SK-N-SH treated with all-trans-retinoic acid at 6 μM for 48 hours (cell line): ENCODE results near the gene FZR1.

Experiments used
- ATAC-seq: fragments of 200-7000 bp; cut with Tn5 transposase; 3 replicates; pipeline ENCODE4 v1.9.1; 2020; ENCODE audit warnings: mild to moderate bottlenecking, moderate library complexity
- ARNTL ChIP-seq: fragments of 450-650 bp; formaldehyde crosslinking; IDR thresholded peaks from 2 replicates; pipeline ENCODE4 v1.5.0; 2020; ENCODE audit warnings: low read depth, mild to moderate bottlenecking, moderate library complexity, borderline replicate concordance
- BACH2 ChIP-seq: fragments of 250-450 bp; sonication (Bioruptor Pico); IDR thresholded peaks from 2 replicates; pipeline ENCODE4 v1.9.0; 2021; ENCODE audit warnings: mild to moderate bottlenecking, borderline replicate concordance
- CSDC2 ChIP-seq: fragments of 250-450 bp; sonication (Bioruptor Pico); IDR thresholded peaks from 2 replicates; pipeline ENCODE4 v1.5.0; 2020; ENCODE audit warnings: mild to moderate bottlenecking, moderate library complexity
- ESRRG ChIP-seq: fragments of 250-450 bp; sonication (Bioruptor Pico); IDR thresholded peaks from 2 replicates; pipeline ENCODE4 v1.6.1; 2021; ENCODE audit warnings: mild to moderate bottlenecking
- GLIS3 ChIP-seq: fragments of 250-450 bp; sonication (Bioruptor Pico); IDR thresholded peaks from 2 replicates; pipeline ENCODE4 v1.5.0; 2020; ENCODE audit warnings: mild to moderate bottlenecking, moderate library complexity
- ISL1 ChIP-seq: fragments of 250-450 bp; sonication (Bioruptor Pico); IDR thresholded peaks from 2 replicates; pipeline ENCODE4 v2.1.2; 2022; ENCODE audit warnings: mild to moderate bottlenecking, moderate library complexity
- OSR1 ChIP-seq: fragments of 250-450 bp; sonication (Bioruptor Pico); IDR thresholded peaks from 2 replicates; pipeline ENCODE4 v1.8.0; 2022; ENCODE audit warnings: moderate library complexity, mild to moderate bottlenecking, inconsistent platforms
- PPARA ChIP-seq: fragments of 250-450 bp; sonication (Bioruptor Pico); IDR thresholded peaks from 2 replicates; pipeline ENCODE4 v1.5.0; 2020; ENCODE audit warnings: mild to moderate bottlenecking, borderline replicate concordance
- RARB ChIP-seq: fragments of 250-450 bp; sonication (Bioruptor Pico); IDR thresholded peaks from 2 replicates; pipeline ENCODE4 v1.8.0; 2021; ENCODE audit warnings: mild to moderate bottlenecking, moderate library complexity
- SNAI2 ChIP-seq: fragments of 250-450 bp; sonication (Bioruptor Pico); IDR thresholded peaks from 2 replicates; pipeline ENCODE4 v1.5.0; 2020; ENCODE audit warnings: mild to moderate bottlenecking, moderate library complexity
- TCF4 ChIP-seq: fragments of 250-450 bp; sonication (Bioruptor Pico); IDR thresholded peaks from 2 replicates; pipeline ENCODE4 v1.8.0; 2021; ENCODE audit warnings: mild to moderate bottlenecking, moderate library complexity, borderline replicate concordance
- TOX ChIP-seq: fragments of 250-450 bp; sonication (Bioruptor Pico); IDR thresholded peaks from 2 replicates; pipeline ENCODE4 v1.8.0; 2021; ENCODE audit warnings: mild to moderate bottlenecking, moderate library complexity, borderline replicate concordance
- ZC3H10 ChIP-seq: fragments of 250-450 bp; sonication (Bioruptor Pico); IDR thresholded peaks from 2 replicates; pipeline ENCODE4 v1.5.1; 2021; ENCODE audit warnings: mild to moderate bottlenecking, moderate library complexity
- ZFP3 ChIP-seq: fragments of 250-450 bp; sonication (Bioruptor Pico); IDR thresholded peaks from 2 replicates; pipeline ENCODE4 v1.5.0; 2020; ENCODE audit warnings: mild to moderate bottlenecking, moderate library complexity
- ZFP30 ChIP-seq: fragments of 450-650 bp; formaldehyde crosslinking; IDR thresholded peaks from 2 replicates; pipeline ENCODE4 v1.5.0; 2022; ENCODE audit warnings: mild to moderate bottlenecking, moderate library complexity
- ZNF565 ChIP-seq: fragments of 450-650 bp; formaldehyde crosslinking; conservative IDR thresholded peaks from 2 replicates; pipeline ENCODE4 v1.5.0; 2020; ENCODE audit warnings: low read depth, mild to moderate bottlenecking, moderate library complexity
- ZNF70 ChIP-seq: fragments of 450-650 bp; formaldehyde crosslinking; IDR thresholded peaks from 2 replicates; pipeline ENCODE4 v1.5.0; 2020; ENCODE audit warnings: mild to moderate bottlenecking, moderate library complexity
- ZNF8 ChIP-seq: fragments of 450-650 bp; formaldehyde crosslinking; IDR thresholded peaks from 2 replicates; pipeline ENCODE4 v1.5.0; 2020; ENCODE audit warnings: mild to moderate bottlenecking, moderate library complexity
- TF ChIP-seq, protein P1 (sequence below): fragments of 250-450 bp; sonication (Bioruptor Pico); IDR thresholded peaks from 2 replicates; pipeline ENCODE4 v1.8.0; 2021; ENCODE audit warnings: low read depth, mild to moderate bottlenecking, moderate library complexity, borderline replicate concordance
- TF ChIP-seq, protein P2 (sequence below): fragments of 250-450 bp; sonication (Bioruptor Pico); IDR thresholded peaks from 2 replicates; pipeline ENCODE4 v1.8.0; 2020; ENCODE audit warnings: mild to moderate bottlenecking, moderate library complexity, borderline replicate concordance
- TF ChIP-seq, protein P3 (sequence below): fragments of 250-450 bp; sonication (Bioruptor Pico); IDR thresholded peaks from 2 replicates; pipeline ENCODE4 v1.5.0; 2020; ENCODE audit warnings: mild to moderate bottlenecking, moderate library complexity
- TF ChIP-seq, protein P4 (sequence below): fragments of 250-450 bp; sonication (Bioruptor Pico); IDR thresholded peaks from 2 replicates; pipeline ENCODE4 v1.5.1; 2020; ENCODE audit warnings: low read depth, mild to moderate bottlenecking, moderate library complexity
- TF ChIP-seq, protein P5 (sequence below): fragments of 250-450 bp; sonication (Bioruptor Pico); IDR thresholded peaks from 2 replicates; pipeline ENCODE4 v1.5.1; 2021; ENCODE audit warnings: mild to moderate bottlenecking, moderate library complexity

FZR1 gene

DNA sequence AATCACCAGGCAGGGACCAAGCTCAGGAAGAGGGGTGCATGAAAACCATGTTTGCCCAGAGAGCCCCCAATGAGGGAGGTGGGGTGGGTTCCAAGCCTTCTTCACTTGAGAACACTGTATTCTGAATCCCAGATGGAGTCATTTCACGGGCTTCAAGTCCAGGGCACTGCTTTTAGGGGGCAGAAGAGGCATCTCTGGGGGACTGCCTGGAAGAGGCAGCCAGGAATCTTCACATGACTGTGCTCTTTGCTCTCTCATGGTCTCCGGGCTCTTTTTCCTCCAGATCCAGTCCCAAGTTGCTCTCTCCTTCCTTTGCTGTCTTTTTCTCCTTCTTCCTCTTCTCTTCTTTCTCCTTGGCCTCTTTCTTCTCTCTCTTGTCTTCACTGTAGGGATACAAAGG is 31.5 kb upstream of the FZR1 start:
- no peak for TF ChIP-seq ZC3H10 (CRISPR knock-in tag)
- TF ChIP-seq, protein P1, sequence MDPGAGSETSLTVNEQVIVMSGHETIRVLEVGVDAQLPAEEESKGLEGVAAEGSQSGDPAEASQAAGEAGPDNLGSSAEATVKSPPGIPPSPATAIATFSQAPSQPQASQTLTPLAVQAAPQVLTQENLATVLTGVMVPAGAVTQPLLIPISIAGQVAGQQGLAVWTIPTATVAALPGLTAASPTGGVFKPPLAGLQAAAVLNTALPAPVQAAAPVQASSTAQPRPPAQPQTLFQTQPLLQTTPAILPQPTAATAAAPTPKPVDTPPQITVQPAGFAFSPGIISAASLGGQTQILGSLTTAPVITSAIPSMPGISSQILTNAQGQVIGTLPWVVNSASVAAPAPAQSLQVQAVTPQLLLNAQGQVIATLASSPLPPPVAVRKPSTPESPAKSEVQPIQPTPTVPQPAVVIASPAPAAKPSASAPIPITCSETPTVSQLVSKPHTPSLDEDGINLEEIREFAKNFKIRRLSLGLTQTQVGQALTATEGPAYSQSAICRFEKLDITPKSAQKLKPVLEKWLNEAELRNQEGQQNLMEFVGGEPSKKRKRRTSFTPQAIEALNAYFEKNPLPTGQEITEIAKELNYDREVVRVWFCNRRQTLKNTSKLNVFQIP (CRISPR knock-in tag): no peak
- no peak for TF ChIP-seq CSDC2 (CRISPR knock-in tag)
- no peak for TF ChIP-seq ZNF8 (CRISPR knock-in tag)
- ATAC-seq: no peak

DNA sequence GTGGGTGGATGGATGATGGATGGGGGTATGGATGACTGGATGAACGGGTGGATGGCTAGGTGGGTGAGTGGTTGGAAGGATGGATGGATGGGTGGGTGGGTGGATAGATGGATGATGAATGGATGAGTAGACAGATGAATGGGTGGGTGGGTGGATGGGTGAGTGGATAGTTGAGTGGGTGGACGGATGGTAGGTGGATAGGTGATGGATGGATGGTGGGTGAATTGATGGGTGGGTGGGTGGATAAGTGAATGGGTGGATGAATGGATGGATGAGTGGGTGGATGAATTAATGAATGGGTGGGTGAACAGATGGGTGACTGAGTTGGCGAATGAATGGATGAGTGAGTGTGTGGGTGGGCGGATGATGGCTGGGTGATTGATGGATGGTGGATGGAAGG is 30.7 kb upstream of the FZR1 start:
- TF ChIP-seq PPARA (CRISPR knock-in tag): no peak
- TF ChIP-seq ZNF565 (CRISPR knock-in tag): no peak
- no peak for TF ChIP-seq OSR1
- no peak for TF ChIP-seq ESRRG
- TF ChIP-seq, protein P2, sequence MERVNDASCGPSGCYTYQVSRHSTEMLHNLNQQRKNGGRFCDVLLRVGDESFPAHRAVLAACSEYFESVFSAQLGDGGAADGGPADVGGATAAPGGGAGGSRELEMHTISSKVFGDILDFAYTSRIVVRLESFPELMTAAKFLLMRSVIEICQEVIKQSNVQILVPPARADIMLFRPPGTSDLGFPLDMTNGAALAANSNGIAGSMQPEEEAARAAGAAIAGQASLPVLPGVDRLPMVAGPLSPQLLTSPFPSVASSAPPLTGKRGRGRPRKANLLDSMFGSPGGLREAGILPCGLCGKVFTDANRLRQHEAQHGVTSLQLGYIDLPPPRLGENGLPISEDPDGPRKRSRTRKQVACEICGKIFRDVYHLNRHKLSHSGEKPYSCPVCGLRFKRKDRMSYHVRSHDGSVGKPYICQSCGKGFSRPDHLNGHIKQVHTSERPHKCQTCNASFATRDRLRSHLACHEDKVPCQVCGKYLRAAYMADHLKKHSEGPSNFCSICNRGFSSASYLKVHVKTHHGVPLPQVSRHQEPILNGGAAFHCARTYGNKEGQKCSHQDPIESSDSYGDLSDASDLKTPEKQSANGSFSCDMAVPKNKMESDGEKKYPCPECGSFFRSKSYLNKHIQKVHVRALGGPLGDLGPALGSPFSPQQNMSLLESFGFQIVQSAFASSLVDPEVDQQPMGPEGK (CRISPR knock-in tag): no peak
- no peak for TF ChIP-seq ISL1
- TF ChIP-seq CSDC2 (CRISPR knock-in tag): no peak
- TF ChIP-seq ZFP30 (CRISPR knock-in tag): no peak
- ATAC-seq: no peak

DNA sequence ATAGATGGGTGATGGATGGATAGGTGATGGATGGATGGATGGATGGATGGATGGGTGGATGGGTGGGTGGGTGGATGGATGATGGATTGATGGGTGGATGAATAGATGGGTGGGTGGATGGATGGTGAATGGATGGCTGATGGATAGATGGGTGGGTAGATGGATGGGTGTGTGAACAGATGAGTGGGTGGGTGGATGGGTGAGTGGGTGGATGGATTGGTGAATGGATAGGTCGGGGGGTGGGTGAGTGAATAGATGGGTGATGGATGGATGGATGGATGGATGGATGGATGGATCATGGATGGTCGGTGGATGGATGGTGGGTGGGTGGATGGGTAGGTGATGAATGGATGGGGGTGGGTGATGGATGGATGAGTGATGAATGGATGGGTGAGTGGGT is 29.3 kb upstream of the FZR1 start:
- TF ChIP-seq ZFP30 (CRISPR knock-in tag): no peak
- TF ChIP-seq PPARA (CRISPR knock-in tag): no peak
- no peak for TF ChIP-seq ESRRG
- no peak for TF ChIP-seq GLIS3 (CRISPR knock-in tag)
- no peak for TF ChIP-seq SNAI2 (CRISPR knock-in tag)
- TF ChIP-seq ZFP3 (CRISPR knock-in tag): no peak
- TF ChIP-seq ZNF70 (CRISPR knock-in tag): no peak
- TF ChIP-seq, protein P3, sequence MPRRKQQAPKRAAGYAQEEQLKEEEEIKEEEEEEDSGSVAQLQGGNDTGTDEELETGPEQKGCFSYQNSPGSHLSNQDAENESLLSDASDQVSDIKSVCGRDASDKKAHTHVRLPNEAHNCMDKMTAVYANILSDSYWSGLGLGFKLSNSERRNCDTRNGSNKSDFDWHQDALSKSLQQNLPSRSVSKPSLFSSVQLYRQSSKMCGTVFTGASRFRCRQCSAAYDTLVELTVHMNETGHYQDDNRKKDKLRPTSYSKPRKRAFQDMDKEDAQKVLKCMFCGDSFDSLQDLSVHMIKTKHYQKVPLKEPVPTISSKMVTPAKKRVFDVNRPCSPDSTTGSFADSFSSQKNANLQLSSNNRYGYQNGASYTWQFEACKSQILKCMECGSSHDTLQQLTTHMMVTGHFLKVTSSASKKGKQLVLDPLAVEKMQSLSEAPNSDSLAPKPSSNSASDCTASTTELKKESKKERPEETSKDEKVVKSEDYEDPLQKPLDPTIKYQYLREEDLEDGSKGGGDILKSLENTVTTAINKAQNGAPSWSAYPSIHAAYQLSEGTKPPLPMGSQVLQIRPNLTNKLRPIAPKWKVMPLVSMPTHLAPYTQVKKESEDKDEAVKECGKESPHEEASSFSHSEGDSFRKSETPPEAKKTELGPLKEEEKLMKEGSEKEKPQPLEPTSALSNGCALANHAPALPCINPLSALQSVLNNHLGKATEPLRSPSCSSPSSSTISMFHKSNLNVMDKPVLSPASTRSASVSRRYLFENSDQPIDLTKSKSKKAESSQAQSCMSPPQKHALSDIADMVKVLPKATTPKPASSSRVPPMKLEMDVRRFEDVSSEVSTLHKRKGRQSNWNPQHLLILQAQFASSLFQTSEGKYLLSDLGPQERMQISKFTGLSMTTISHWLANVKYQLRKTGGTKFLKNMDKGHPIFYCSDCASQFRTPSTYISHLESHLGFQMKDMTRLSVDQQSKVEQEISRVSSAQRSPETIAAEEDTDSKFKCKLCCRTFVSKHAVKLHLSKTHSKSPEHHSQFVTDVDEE (CRISPR knock-in tag): no peak
- TF ChIP-seq RARB (CRISPR knock-in tag): no peak
- no peak for TF ChIP-seq BACH2 (CRISPR knock-in tag)
- no peak for TF ChIP-seq TOX (CRISPR knock-in tag)
- TF ChIP-seq ISL1: no peak
- no peak for TF ChIP-seq ARNTL (CRISPR knock-in tag)
- TF ChIP-seq, protein P4, sequence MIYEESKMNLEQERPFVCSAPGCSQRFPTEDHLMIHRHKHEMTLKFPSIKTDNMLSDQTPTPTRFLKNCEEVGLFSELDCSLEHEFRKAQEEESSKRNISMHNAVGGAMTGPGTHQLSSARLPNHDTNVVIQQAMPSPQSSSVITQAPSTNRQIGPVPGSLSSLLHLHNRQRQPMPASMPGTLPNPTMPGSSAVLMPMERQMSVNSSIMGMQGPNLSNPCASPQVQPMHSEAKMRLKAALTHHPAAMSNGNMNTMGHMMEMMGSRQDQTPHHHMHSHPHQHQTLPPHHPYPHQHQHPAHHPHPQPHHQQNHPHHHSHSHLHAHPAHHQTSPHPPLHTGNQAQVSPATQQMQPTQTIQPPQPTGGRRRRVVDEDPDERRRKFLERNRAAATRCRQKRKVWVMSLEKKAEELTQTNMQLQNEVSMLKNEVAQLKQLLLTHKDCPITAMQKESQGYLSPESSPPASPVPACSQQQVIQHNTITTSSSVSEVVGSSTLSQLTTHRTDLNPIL (CRISPR knock-in tag): no peak
- no peak for TF ChIP-seq TCF4 (CRISPR knock-in tag)
- no peak for TF ChIP-seq ZNF8 (CRISPR knock-in tag)
- TF ChIP-seq, protein P2 (CRISPR knock-in tag): no peak
- no peak for TF ChIP-seq ZC3H10 (CRISPR knock-in tag)
- TF ChIP-seq, protein P5, sequence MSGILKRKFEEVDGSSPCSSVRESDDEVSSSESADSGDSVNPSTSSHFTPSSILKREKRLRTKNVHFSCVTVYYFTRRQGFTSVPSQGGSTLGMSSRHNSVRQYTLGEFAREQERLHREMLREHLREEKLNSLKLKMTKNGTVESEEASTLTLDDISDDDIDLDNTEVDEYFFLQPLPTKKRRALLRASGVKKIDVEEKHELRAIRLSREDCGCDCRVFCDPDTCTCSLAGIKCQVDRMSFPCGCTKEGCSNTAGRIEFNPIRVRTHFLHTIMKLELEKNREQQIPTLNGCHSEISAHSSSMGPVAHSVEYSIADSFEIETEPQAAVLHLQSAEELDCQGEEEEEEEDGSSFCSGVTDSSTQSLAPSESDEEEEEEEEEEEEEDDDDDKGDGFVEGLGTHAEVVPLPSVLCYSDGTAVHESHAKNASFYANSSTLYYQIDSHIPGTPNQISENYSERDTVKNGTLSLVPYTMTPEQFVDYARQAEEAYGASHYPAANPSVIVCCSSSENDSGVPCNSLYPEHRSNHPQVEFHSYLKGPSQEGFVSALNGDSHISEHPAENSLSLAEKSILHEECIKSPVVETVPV (CRISPR knock-in tag): no peak
- TF ChIP-seq, protein P1 (CRISPR knock-in tag): no peak

More for the DNA sequence above, 29.3 kb upstream of the FZR1 start:
- no peak for ATAC-seq
